ENCODE results near the gene APOL6.

Gene APOL6

DNA sequence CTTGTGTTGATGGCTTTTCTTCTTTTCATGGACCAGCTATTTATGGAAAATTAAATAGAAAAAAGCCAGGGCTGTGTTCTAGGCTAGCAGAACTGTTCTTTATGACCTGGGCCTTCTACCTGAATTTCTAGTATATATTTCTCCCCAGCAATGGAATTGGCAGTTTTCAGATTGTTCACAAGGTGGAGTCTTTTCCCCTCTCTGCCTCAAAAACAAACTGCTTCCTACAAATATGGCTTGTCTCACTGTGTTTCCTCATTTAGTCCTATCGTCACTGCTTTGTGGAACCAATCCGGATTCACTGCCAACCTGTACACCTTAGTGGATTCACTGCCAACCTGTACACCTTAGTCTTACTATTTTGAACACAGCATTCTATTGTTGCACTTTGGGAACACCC, 64.4 kb downstream of the APOL6 start:
- no peak for DNase-seq (ENCODE audit: low read depth in 2 of 3, low spot score in 1 of 3)

GRCh38 chr22:35717572-35717971, 69.3 kb downstream of the APOL6 start, which contains the start of gene APOL5:
APOL5 (plus strand) TSS chr22:35717872; CDS start chr22:35717872, 0 bp downstream.
- no peak for DNase-seq (ENCODE audit: low read depth in 2 of 3, low spot score in 1 of 3)
